ENCODE results near the gene TBC1D5.

DNA sequence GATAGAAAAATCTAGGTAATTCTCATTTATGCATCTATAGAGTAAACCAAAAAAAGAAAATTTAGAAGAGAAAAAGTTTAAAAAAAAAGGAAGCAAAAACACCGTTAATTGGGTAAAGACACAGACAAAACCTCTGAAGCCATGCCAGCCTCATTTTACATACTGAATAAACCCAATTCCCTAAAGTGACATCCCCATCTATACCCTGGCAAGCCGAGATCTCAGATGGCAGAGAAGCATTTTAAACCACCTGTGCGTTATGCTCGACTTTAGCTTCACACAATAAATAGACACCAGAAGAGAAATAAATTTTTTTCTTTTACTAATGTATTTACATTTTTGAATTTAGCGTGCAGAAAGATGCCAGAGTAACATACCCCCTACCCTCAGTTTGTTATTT is 475.6 kb downstream of the TBC1D5 start:
- TF ChIP-seq POLR2AphosphoS5 (IDR thresholded peaks at IDR 0.05; ENCODE audit: low read depth, low read length): no peak
- TF ChIP-seq POLR2A (IDR thresholded peaks at IDR 0.05; ENCODE audit: low read depth, low read length): no peak
